Measurements from ENCODE around the gene DPH3. TPM values are rescaled to one million over a fixed set of nuclear protein-coding genes. Genes with fewer than 3 reads are reported as not detected.
A peak's percentile ranks its signal among the peaks of the same experiment; 100 is the strongest.

Gene DPH3
- total and polyA plus RNA-seq, 2 donors = 14.5 to 21.2 TPM

- 97% methylated on average over 5 of the region's 5 CpGs for WGBS
- no peaks in the 10 kb centered on the region for H3K27me3 ChIP-seq (ENCODE audit: control insufficient read depth in 2 of 2, insufficient read depth in 1 of 2, low read length in 1 of 2)
- no peak overlapping the region for H3K4me3 ChIP-seq (ENCODE audit: low read length in 2 of 2)
- peaks cover 10 to 56% of the 10 kb centered on the region in 2 donors for H3K36me3 ChIP-seq (ENCODE audit: control insufficient read depth in 2 of 2, insufficient read depth in 2 of 2, low read length in 1 of 2)
- peaks cover 50 to 55% of the 10 kb centered on the region in 2 donors for H3K4me1 ChIP-seq (ENCODE audit: control insufficient read depth in 2 of 2, insufficient read depth in 2 of 2, low read length in 2 of 2)
- no peak overlapping the region for H3K27ac ChIP-seq (ENCODE audit: low read depth in 1 of 2, low read length in 1 of 2)
- H3K9me3 ChIP-seq (ENCODE audit: control insufficient read depth in 2 of 2, insufficient read depth in 1 of 2, low read length in 1 of 2) = peaks cover 0 to 6% of the 10 kb centered on the region in 2 donors
- no peak for DNase-seq (ENCODE audit: low read depth in 6 of 9, low spot score in 9 of 9)
These were observed 43.2 kb upstream of the DPH3 start for GRCh38 chr3:16307832-16308531.

- H3K27me3 ChIP-seq (ENCODE audit: control insufficient read depth in 2 of 2, insufficient read depth in 1 of 2, low read length in 1 of 2) = no peaks in the 10 kb centered on the region
- 87% methylated on average over 7 of the region's 7 CpGs for WGBS
- peaks cover 50 to 56% of the 10 kb centered on the region in 2 donors for H3K4me1 ChIP-seq (ENCODE audit: control insufficient read depth in 2 of 2, insufficient read depth in 2 of 2, low read length in 2 of 2)
- H3K27ac ChIP-seq (ENCODE audit: low read depth in 1 of 2, low read length in 1 of 2) = peak overlapping the region; percentile 22 to 34
- H3K36me3 ChIP-seq (ENCODE audit: control insufficient read depth in 2 of 2, insufficient read depth in 2 of 2, low read length in 1 of 2) = peaks cover 10 to 46% of the 10 kb centered on the region in 2 donors
- no peaks in the 10 kb centered on the region for H3K9me3 ChIP-seq (ENCODE audit: control insufficient read depth in 2 of 2, insufficient read depth in 1 of 2, low read length in 1 of 2)
- peak in 1 of 9 donors; percentile 57 for DNase-seq (ENCODE audit: low read depth in 6 of 9, low spot score in 9 of 9)
- H3K4me3 ChIP-seq (ENCODE audit: low read length in 2 of 2) = no peak overlapping the region
These were observed 40.4 kb upstream of the DPH3 start for GRCh38 chr3:16305111-16305541.

DNA sequence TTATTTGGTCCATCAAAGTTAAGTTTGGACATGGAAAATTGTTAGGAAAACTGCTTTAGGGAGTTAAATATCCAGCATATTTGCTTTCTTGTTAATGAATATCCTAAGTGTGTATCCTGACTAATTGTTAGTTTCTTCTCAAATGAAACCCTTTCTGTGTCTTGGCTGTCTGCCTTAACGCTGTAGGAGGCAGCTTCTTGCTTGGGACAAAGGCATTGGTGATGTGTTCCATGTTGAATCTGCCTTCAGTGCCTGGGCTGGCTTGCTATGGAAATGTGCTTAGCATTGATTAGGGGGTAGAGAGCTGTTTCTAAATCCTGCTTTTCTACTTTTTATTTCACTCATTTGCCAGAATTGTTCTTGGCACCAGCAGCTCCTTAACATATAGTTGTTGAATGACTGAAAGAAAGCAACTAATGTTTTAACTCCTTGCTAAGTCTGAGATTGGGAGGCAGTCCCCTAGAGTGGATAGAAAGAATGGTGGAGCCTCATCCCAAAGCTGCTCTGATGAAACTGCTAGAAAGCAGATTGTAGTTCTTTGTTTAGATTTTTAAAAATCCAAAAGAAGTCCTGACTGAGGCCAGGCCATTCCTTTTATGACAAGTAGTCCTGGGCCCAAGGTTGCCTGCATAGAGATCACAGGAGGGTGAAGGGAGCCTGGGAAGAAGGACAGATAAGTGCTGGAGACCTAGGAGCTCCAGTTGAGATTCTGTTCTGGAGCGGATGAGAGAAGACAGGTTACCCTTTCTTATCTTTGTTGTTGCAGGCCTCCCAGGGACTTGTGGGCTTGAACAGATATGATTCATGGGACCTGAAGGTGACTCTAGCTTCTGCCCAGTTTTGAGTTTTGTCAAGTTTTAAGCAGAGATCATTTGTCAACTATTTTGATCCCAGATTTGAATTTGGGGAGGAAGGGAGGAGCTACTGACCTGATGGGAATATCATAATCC lies 39.6 kb upstream of the DPH3 start:
- H3K4me1 ChIP-seq (ENCODE audit: control insufficient read depth in 2 of 2, insufficient read depth in 2 of 2, low read length in 2 of 2) = peaks cover 51 to 62% of the 10 kb centered on the region in 2 donors
- peak overlapping the region in 1 of 2 donors; percentile 8 for H3K4me3 ChIP-seq (ENCODE audit: low read length in 2 of 2)
- peaks cover 10 to 46% of the 10 kb centered on the region in 2 donors for H3K36me3 ChIP-seq (ENCODE audit: control insufficient read depth in 2 of 2, insufficient read depth in 2 of 2, low read length in 1 of 2)
- no peak for DNase-seq (ENCODE audit: low read depth in 6 of 9, low spot score in 9 of 9)
- H3K9me3 ChIP-seq (ENCODE audit: control insufficient read depth in 2 of 2, insufficient read depth in 1 of 2, low read length in 1 of 2) = no peaks in the 10 kb centered on the region
- peak overlapping the region; percentile 59 to 74 for H3K27ac ChIP-seq (ENCODE audit: low read depth in 1 of 2, low read length in 1 of 2)
- WGBS = 91% methylated on average over 2 of the region's 2 CpGs
- H3K27me3 ChIP-seq (ENCODE audit: control insufficient read depth in 2 of 2, insufficient read depth in 1 of 2, low read length in 1 of 2) = no peaks in the 10 kb centered on the region

GRCh38 chr3:16303037-16303575 lies 38.4 kb upstream of the DPH3 start:
- no peak for DNase-seq (ENCODE audit: low read depth in 6 of 9, low spot score in 9 of 9)
- WGBS = 37% methylated on average over 2 of the region's 2 CpGs
- Histone ChIP-seq H3K4me1 (ENCODE audit: control insufficient read depth in 2 of 2, insufficient read depth in 2 of 2, low read length in 2 of 2) (peaks cover 51 to 68% of the 10 kb centered on the region in 2 donors), H3K9me3 (ENCODE audit: control insufficient read depth in 2 of 2, insufficient read depth in 1 of 2, low read length in 1 of 2) (no peaks in the 10 kb centered on the region), H3K27ac (ENCODE audit: low read depth in 1 of 2, low read length in 1 of 2) (peak overlapping the region; percentile 62 to 91), H3K4me3 (ENCODE audit: low read length in 2 of 2) (peak overlapping the region; percentile 19 to 23), H3K36me3 (ENCODE audit: control insufficient read depth in 2 of 2, insufficient read depth in 2 of 2, low read length in 1 of 2) (peaks cover 9 to 47% of the 10 kb centered on the region in 2 donors), H3K27me3 (ENCODE audit: control insufficient read depth in 2 of 2, insufficient read depth in 1 of 2, low read length in 1 of 2) (no peaks in the 10 kb centered on the region)

DNA sequence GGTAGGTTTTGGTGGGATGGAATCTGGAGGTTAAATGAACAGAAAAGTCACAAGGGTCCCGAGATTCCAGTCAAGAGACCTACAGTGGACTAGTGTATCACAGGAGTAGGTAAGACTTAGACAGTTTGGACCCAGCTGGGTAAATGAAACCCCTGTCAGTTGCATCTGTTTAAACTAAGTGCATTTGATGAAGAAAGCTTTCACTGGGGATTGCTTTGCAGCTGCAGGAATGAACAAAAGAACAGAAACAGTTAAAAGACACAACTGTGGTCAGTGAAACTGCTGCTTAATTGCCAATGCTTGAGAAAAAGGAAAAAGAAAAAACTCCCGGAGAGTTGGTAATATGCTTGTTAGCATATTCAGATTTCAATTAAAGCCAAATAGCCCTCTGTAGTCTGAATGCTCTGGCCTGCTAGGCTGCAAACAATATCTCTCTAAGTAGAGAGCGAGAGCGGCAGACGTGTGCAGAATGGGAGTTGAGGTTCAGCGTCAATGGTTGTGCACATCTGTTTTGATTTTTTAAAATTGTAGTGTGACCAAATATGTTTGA lies 37.4 kb upstream of the DPH3 start:
- Histone ChIP-seq H3K36me3 (ENCODE audit: control insufficient read depth in 2 of 2, insufficient read depth in 2 of 2, low read length in 1 of 2) (peaks cover 5 to 47% of the 10 kb centered on the region in 2 donors), H3K27ac (ENCODE audit: low read depth in 1 of 2, low read length in 1 of 2) (peak overlapping the region; percentile 91 to 95), H3K27me3 (ENCODE audit: control insufficient read depth in 2 of 2, insufficient read depth in 1 of 2, low read length in 1 of 2) (no peaks in the 10 kb centered on the region), H3K9me3 (ENCODE audit: control insufficient read depth in 2 of 2, insufficient read depth in 1 of 2, low read length in 1 of 2) (no peaks in the 10 kb centered on the region), H3K4me1 (ENCODE audit: control insufficient read depth in 2 of 2, insufficient read depth in 2 of 2, low read length in 2 of 2) (peaks cover 50 to 71% of the 10 kb centered on the region in 2 donors), H3K4me3 (ENCODE audit: low read length in 2 of 2) (peak overlapping the region; percentile 23 to 40)
- peak in 3 of 9 donors; percentile 48 to 83 (median 51) for DNase-seq (ENCODE audit: low read depth in 6 of 9, low spot score in 9 of 9)
- WGBS = 46% methylated on average over 6 of the region's 6 CpGs

DNA sequence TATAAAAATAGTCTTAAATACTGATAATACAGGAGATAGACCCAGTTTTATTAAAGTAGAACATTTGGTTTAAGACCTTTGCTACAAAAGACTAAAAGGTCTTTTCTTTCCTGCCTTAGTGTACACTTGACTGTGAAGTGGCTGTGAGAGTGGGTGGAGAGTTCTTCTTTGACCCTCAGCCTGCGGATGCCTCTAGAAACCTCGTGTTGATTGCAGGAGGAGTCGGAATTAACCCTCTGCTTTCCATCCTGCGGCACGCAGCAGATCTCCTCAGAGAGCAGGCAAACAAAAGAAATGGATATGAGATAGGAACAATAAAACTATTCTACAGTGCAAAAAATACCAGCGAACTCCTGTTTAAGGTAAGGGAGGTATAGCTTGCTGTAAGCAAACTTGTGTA lies 36.8 kb upstream of the DPH3 start:
- Histone ChIP-seq H3K9me3 (ENCODE audit: control insufficient read depth in 2 of 2, insufficient read depth in 1 of 2, low read length in 1 of 2) (no peaks in the 10 kb centered on the region), H3K4me3 (ENCODE audit: low read length in 2 of 2) (peak overlapping the region; percentile 23 to 40), H3K4me1 (ENCODE audit: control insufficient read depth in 2 of 2, insufficient read depth in 2 of 2, low read length in 2 of 2) (peaks cover 48 to 71% of the 10 kb centered on the region in 2 donors), H3K27me3 (ENCODE audit: control insufficient read depth in 2 of 2, insufficient read depth in 1 of 2, low read length in 1 of 2) (no peaks in the 10 kb centered on the region), H3K27ac (ENCODE audit: low read depth in 1 of 2, low read length in 1 of 2) (peak overlapping the region; percentile 91 to 95), H3K36me3 (ENCODE audit: control insufficient read depth in 2 of 2, insufficient read depth in 2 of 2, low read length in 1 of 2) (peaks cover 5 to 46% of the 10 kb centered on the region in 2 donors)
- DNase-seq (ENCODE audit: low read depth in 6 of 9, low spot score in 9 of 9) = peak in 2 of 9 donors; percentile 59 to 76
- WGBS = 35% methylated on average over 6 of the region's 6 CpGs

DNA sequence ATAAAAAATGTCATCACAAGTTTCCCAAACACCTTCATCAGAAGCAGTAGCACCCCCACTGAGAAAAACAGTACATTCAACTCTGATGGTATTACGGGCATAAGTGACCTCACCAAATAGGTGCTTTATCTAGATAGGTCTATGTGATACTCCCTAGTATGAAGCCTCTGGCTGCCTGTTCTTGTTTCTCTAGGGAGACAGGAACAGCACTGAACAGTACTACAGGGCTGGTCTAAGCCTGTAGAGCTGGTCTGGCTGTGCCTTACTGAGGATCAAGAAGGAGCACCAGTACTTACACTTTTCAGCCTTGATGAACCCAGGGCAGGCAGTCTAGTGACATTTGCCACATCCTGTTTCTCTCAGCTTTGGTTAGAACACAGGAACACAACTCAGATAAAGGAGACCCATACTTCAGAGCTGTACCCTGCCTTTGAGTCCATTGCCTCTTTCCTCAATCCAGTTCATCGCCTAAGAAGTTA lies 36.2 kb upstream of the DPH3 start:
- Histone ChIP-seq H3K27ac (ENCODE audit: low read depth in 1 of 2, low read length in 1 of 2) (peak overlapping the region; percentile 91 to 95), H3K4me1 (ENCODE audit: control insufficient read depth in 2 of 2, insufficient read depth in 2 of 2, low read length in 2 of 2) (peaks cover 48 to 68% of the 10 kb centered on the region in 2 donors), H3K36me3 (ENCODE audit: control insufficient read depth in 2 of 2, insufficient read depth in 2 of 2, low read length in 1 of 2) (peaks cover 5 to 42% of the 10 kb centered on the region in 2 donors), H3K4me3 (ENCODE audit: low read length in 2 of 2) (peak overlapping the region; percentile 23 to 40), H3K9me3 (ENCODE audit: control insufficient read depth in 2 of 2, insufficient read depth in 1 of 2, low read length in 1 of 2) (no peaks in the 10 kb centered on the region), H3K27me3 (ENCODE audit: control insufficient read depth in 2 of 2, insufficient read depth in 1 of 2, low read length in 1 of 2) (no peaks in the 10 kb centered on the region)
- WGBS = 33% methylated on average over 2 of the region's 2 CpGs
- peak in 7 of 9 donors; percentile 64 to 93 (median 79) for DNase-seq (ENCODE audit: low read depth in 6 of 9, low spot score in 9 of 9)

- peak in 1 of 9 donors; percentile 72 for DNase-seq (ENCODE audit: low read depth in 6 of 9, low spot score in 9 of 9)
- no peak overlapping the region for H3K4me3 ChIP-seq (ENCODE audit: low read length in 2 of 2)
- no peaks in the 10 kb centered on the region for H3K27me3 ChIP-seq (ENCODE audit: control insufficient read depth in 2 of 2, insufficient read depth in 1 of 2, low read length in 1 of 2)
- H3K4me1 ChIP-seq (ENCODE audit: control insufficient read depth in 2 of 2, insufficient read depth in 2 of 2, low read length in 2 of 2) = peaks cover 44 to 64% of the 10 kb centered on the region in 2 donors
- peaks cover 4 to 41% of the 10 kb centered on the region in 2 donors for H3K36me3 ChIP-seq (ENCODE audit: control insufficient read depth in 2 of 2, insufficient read depth in 2 of 2, low read length in 1 of 2)
- no peaks in the 10 kb centered on the region for H3K9me3 ChIP-seq (ENCODE audit: control insufficient read depth in 2 of 2, insufficient read depth in 1 of 2, low read length in 1 of 2)
- H3K27ac ChIP-seq (ENCODE audit: low read depth in 1 of 2, low read length in 1 of 2) = peak overlapping the region; percentile 91 to 95
- WGBS = 13% methylated on average over 2 of the region's 2 CpGs
These were observed 35.6 kb upstream of the DPH3 start for GRCh38 chr3:16300307-16300706.

Measured in thymus (tissue), 11 donors.